HCT116 (cell line): Measurements from ENCODE around the gene TACR2. TPM values are rescaled to one million over a fixed set of nuclear protein-coding genes. Genes with fewer than 3 reads are reported as not detected.

Experiments used
- ATAC-seq: fragments of 200-7000 bp; cut with Tn5 transposase; 2 replicates; pipeline ENCODE4 v1.9.1; 2020; ENCODE audit warnings: mild to moderate bottlenecking, moderate library complexity
- BruUV-seq: library from RNA; stranded (reverse); fragments of 400-500 nt; replicated peaks from 2 replicates; lab custom pipeline; 2021; lab: Mats Ljungman, UMichigan
- CTCF ChIA-PET: fragments of 300-600 bp; sonication (Branson Sonifier 250); formaldehyde crosslinking; loops from one replicate; lab custom pipeline; 2021; ENCODE audit warnings: antibody characterized with exemption; lab: Charles Lee
- POLR2A ChIA-PET: fragments of 300-600, 350-600 bp; sonication (Branson Sonifier 250); formaldehyde crosslinking; loops from one replicate; lab custom pipeline; 2021; ENCODE audit warnings: antibody characterized with exemption; lab: Charles Lee
- RAD21 ChIA-PET, 2 experiments: fragments of 300-600 bp; sonication (Branson Sonifier 250); formaldehyde crosslinking; loops; one replicate each; lab custom pipeline; 2023; ENCODE audit warnings: low total read pairs in 2 of 2; ENCODE audit not compliant: uncharacterized antibody in 2 of 2, unreplicated experiment in 2 of 2, low non-redundant PET in 1 of 2; lab: Charles Lee
- DNase-seq: peaks from one replicate; pipeline ENCODE4 v3.0.0-alpha.2; 2010; ENCODE audit warnings: low read depth, low spot score
- H2AFZ ChIP-seq: fragments of 200-600 bp; shearing (Covaris generic), sonication (generic); 2 replicates; pipeline ENCODE4 v1.6.1; 2017; ENCODE audit warnings: low read depth, mixed run types, mixed read lengths, antibody characterized with exemption, low read length; ENCODE audit not compliant: poor library complexity, severe bottlenecking
- H3K27ac ChIP-seq: 2 replicates; pipeline ENCODE4 v1.5.1; 2012; ENCODE audit warnings: low read depth, low read length
- H3K27me3 ChIP-seq: fragments of 200-600 bp; sonication (generic); 2 replicates; pipeline ENCODE4 v1.6.1; 2016; ENCODE audit warnings: mixed run types, low read length, mixed read lengths; ENCODE audit not compliant: insufficient read depth
- H3K36me3 ChIP-seq, 2 experiments: fragments of 200-500 bp in 1 of 2; fragments of 200-600 bp in 1 of 2; sonication (Bioruptor generic) in 1 of 2; sonication (generic) in 1 of 2; 2 replicates each; pipeline versions ENCODE4 v1.5.1 to v1.6.1; 2014 to 2016; ENCODE audit warnings: low read length in 2 of 2, inconsistent platforms in 1 of 2, mixed read lengths in 1 of 2, mixed run types in 1 of 2; ENCODE audit not compliant: insufficient read depth in 2 of 2, control insufficient read depth in 1 of 2
- H3K4me1 ChIP-seq, 2 experiments: fragments of 200-600 bp in 1 of 2; sonication (generic) in 1 of 2; 2 replicates each; pipeline versions ENCODE4 v1.5.1 to v1.6.1; 2012 to 2017; ENCODE audit warnings: low read length in 2 of 2, inconsistent platforms in 1 of 2, mild to moderate bottlenecking in 1 of 2, mixed read lengths in 1 of 2, mixed run types in 1 of 2, moderate library complexity in 1 of 2; ENCODE audit not compliant: insufficient read depth in 2 of 2, control insufficient read depth in 1 of 2
- H3K4me2 ChIP-seq: fragments of 200-600 bp; sonication (generic); 2 replicates; pipeline ENCODE4 v1.6.1; 2017; ENCODE audit warnings: mixed run types, low read length, mixed read lengths
- H3K4me3 ChIP-seq, 2 experiments: fragments of 200-600 bp in 1 of 2; sonication (generic) in 1 of 2; replicated peaks in 1 of 2; 2 replicates each; pipeline ENCODE4 v1.5.1; 2011 to 2016; ENCODE audit warnings: low read length in 2 of 2, control low read depth in 1 of 2, low read depth in 1 of 2, mild to moderate bottlenecking in 1 of 2, mixed read lengths in 1 of 2, mixed run types in 1 of 2
- H3K79me2 ChIP-seq: fragments of 200-600 bp; sonication (generic); 2 replicates; pipeline ENCODE4 v1.6.1; 2017; ENCODE audit warnings: mild to moderate bottlenecking, mixed run types, low read length, moderate library complexity, mixed read lengths; ENCODE audit not compliant: insufficient read depth
- H3K9ac ChIP-seq: fragments of 200-600 bp; sonication (generic); 2 replicates; pipeline ENCODE4 v1.6.1; 2016; ENCODE audit warnings: low read length, mixed read lengths
- H3K9me2 ChIP-seq: fragments of 200-600 bp; sonication (generic), shearing (Covaris generic); 2 replicates; pipeline ENCODE4 v1.6.1; 2017; ENCODE audit warnings: mixed run types, mild to moderate bottlenecking, moderate library complexity; ENCODE audit not compliant: insufficient read depth
- H3K9me3 ChIP-seq, 2 experiments: fragments of 200-500 bp in 1 of 2; fragments of 200-600 bp in 1 of 2; sonication (Bioruptor generic) in 1 of 2; sonication (generic) in 1 of 2; 2 replicates each; pipeline ENCODE4 v1.6.1; 2014 to 2017; ENCODE audit warnings: low read length in 2 of 2, mixed read lengths in 2 of 2, inconsistent platforms in 1 of 2, low read depth in 1 of 2, mild to moderate bottlenecking in 1 of 2, mixed run types in 1 of 2, moderate library complexity in 1 of 2; ENCODE audit not compliant: control insufficient read depth in 1 of 2, insufficient read depth in 1 of 2
- H4K20me1 ChIP-seq: fragments of 200-600 bp; sonication (generic), shearing (Covaris generic); 2 replicates; pipeline ENCODE4 v1.6.1; 2017; ENCODE audit warnings: mixed run types, mild to moderate bottlenecking, moderate library complexity; ENCODE audit not compliant: insufficient read depth
- CBX3 ChIP-seq: IDR thresholded peaks from 2 replicates; pipeline ENCODE4 v1.6.1; 2012; ENCODE audit warnings: low read depth
- CEBPB ChIP-seq: IDR thresholded peaks from 2 replicates; pipeline ENCODE4 v1.6.1; 2012; ENCODE audit warnings: low read depth
- CTCF ChIP-seq, 3 experiments: fragments of 200-600 bp in 1 of 3; sonication (generic) in 1 of 3; IDR thresholded peaks in 2 of 3; conservative IDR thresholded peaks in 1 of 3; 2 replicates each; pipeline ENCODE4 v1.5.1; 2012 to 2017; ENCODE audit warnings: low read depth in 2 of 3, low read length in 2 of 3, antibody characterized with exemption in 1 of 3, borderline replicate concordance in 1 of 3, control low read depth in 1 of 3, mild to moderate bottlenecking in 1 of 3, mixed read lengths in 1 of 3, mixed run types in 1 of 3, moderate library complexity in 1 of 3; ENCODE audit not compliant: insufficient read depth in 1 of 3
- ELF1 ChIP-seq: IDR thresholded peaks from 2 replicates; pipeline ENCODE4 v1.6.1; 2012; ENCODE audit warnings: low read depth, borderline replicate concordance
- EZH2 ChIP-seq: fragments of 200-600 bp; sonication (generic); IDR thresholded peaks from 2 replicates; pipeline ENCODE4 v1.6.1; 2017; ENCODE audit warnings: antibody characterized with exemption, mixed run types
- FOSL1 ChIP-seq: IDR thresholded peaks from 2 replicates; pipeline ENCODE4 v1.6.1; 2012; ENCODE audit warnings: low read depth
- JUND ChIP-seq: IDR thresholded peaks from 2 replicates; pipeline ENCODE4 v1.6.1; 2012
- POLR2A ChIP-seq: IDR thresholded peaks from 2 replicates; pipeline ENCODE4 v1.7.0; 2011; ENCODE audit warnings: borderline replicate concordance; ENCODE audit not compliant: insufficient read depth, insufficient read length; ENCODE audit errors: extremely low read depth
- RAD21 ChIP-seq: IDR thresholded peaks from 2 replicates; pipeline ENCODE4 v1.6.1; 2012; ENCODE audit warnings: low read depth, mild to moderate bottlenecking
- REST ChIP-seq: IDR thresholded peaks from 2 replicates; pipeline ENCODE4 v1.6.1; 2012; ENCODE audit warnings: low read depth
- SIN3A ChIP-seq: IDR thresholded peaks from 2 replicates; pipeline ENCODE4 v1.6.1; 2012; ENCODE audit warnings: low read depth
- SP1 ChIP-seq: IDR thresholded peaks from 2 replicates; pipeline ENCODE4 v1.6.1; 2012; ENCODE audit warnings: low read depth
- SRF ChIP-seq: IDR thresholded peaks from 2 replicates; pipeline ENCODE4 v1.6.1; 2012; ENCODE audit warnings: low read depth
- YY1 ChIP-seq: IDR thresholded peaks from 2 replicates; pipeline ENCODE4 v1.6.1; 2011; ENCODE audit warnings: low read length, low read depth, moderate library complexity, mild to moderate bottlenecking; ENCODE audit not compliant: insufficient replicate concordance; ENCODE audit errors: extremely low read depth
- ZFX ChIP-seq: fragments of 450-650 bp; IDR thresholded peaks from 2 replicates; pipeline ENCODE4 v1.6.1; 2017
- intact Hi-C: fragments of 100-400 bp; cut with micrococcal nuclease; formaldehyde crosslinking; loops from 2 replicates; pipeline ENCODE4 v1.10.0; 2022
- total RNA-seq: library from RNA; stranded (reverse); gene quantifications from one replicate; pipeline ENCODE4 v1.2.1, GENCODE V29; 2021; ENCODE audit not compliant: unreplicated experiment

Gene TACR2
- total RNA-seq, 1 experiment from 2014 or later: not detected

DNA sequence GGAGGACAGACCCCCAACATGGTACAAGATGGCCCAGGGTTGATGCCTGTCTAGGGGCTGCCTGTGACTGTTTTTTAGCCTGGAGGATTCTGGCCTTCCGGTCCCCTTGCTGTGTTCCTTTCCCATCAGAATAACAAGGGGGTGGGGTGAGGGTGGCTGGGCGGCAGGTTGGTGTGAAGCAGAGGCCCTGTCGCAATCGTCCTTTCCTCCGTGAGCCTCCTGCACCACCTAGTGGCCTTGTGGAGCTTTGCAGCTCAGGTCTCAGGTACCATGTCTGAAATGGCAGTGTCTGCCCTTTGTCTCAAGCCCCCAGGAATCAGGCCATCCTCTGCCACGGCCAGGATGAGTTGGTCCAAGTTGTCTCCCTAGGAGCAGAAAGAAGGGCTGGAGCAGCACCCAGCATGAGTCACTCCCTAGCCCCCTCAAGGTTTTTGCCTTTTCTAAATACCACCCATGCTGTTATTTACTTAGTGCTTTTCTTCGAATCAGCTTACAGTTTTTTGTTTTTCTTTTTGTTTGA lies 24.2 kb downstream of the TACR2 start (continued):
- peak; percentile 54 for TF ChIP-seq YY1
- peak; percentile 99 for TF ChIP-seq RAD21
- no peak for TF ChIP-seq JUND

DNA sequence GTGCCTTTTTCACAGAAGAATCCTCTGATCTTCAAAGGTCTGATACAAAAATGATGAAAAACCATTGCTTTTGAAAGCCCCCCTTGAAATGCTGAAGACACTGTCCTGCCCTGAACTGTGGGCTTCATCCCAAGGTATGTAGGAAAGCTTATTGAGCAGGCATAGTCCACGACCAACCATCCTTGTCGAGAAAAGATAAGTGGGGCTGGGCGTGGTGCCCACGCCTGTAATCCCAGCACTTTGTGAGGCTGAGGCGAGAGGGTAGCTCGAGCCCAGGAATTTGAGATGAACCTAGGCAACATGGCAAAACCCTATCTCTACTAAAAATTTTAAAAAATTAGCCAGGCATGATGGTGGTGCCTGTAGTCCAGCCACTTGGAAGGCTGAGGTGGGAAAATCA lies 25.6 kb downstream of the TACR2 start:
- no peak overlapping the region for H3K4me2 ChIP-seq
- no peak for TF ChIP-seq CTCF (IDR thresholded peaks at IDR 0.05 in 2 of 3, conservative IDR thresholded peaks at IDR 0.05 in 1 of 3; ENCODE audit: borderline replicate concordance in 1 of 3, insufficient read depth in 1 of 3, low read depth in 2 of 3, low read length in 2 of 3)
- no peak for TF ChIP-seq REST
- TF ChIP-seq SRF: no peak
- TF ChIP-seq JUND: no peak
- TF ChIP-seq CEBPB: no peak
- TF ChIP-seq ELF1: no peak
- no peak for TF ChIP-seq SIN3A
- TF ChIP-seq CBX3: no peak
- TF ChIP-seq FOSL1: no peak
- no peak for TF ChIP-seq EZH2
- no peak for TF ChIP-seq SP1
- TF ChIP-seq ZFX: no peak
- TF ChIP-seq POLR2A: no peak
- no peak for TF ChIP-seq YY1
- no peak overlapping the region for H2AFZ ChIP-seq
- DNase-seq: no peak
- ChIA-PET RAD21 (interaction anchor here in 1 of 2 experiments (0.6 kb wide), 1 partner anchor 386 kb away, joined by 3 read pairs; no protein-coding TSS in a partner anchor), POLR2A (no interaction called here), CTCF (interaction anchor here (1.5 kb wide), 1 partner anchor 13 kb away, joined by 3 read pairs; no protein-coding TSS in a partner anchor)
- no peak overlapping the region for H3K27ac ChIP-seq
- H3K4me1 ChIP-seq: peaks cover 0 to 7% of the 10 kb centered on the region in 2 experiments; a peak in 1 of 4 replicates
- no peak overlapping the region for H3K4me3 ChIP-seq
- no peaks in the 10 kb centered on the region for H3K27me3 ChIP-seq
- no TSS peak for BruUV-seq
- no peaks in the 10 kb centered on the region for H3K9me3 ChIP-seq
- 0 out of 4 replicates have a peak, but pooled peaks cover 3 to 8% of the 10 kb centered on the region in 2 experiments for H3K36me3 ChIP-seq
- H3K9me2 ChIP-seq: no peaks in the 10 kb centered on the region
- no peak for ATAC-seq
- H4K20me1 ChIP-seq: no peaks in the 10 kb centered on the region
- no peak overlapping the region for H3K9ac ChIP-seq
- intact Hi-C loops: loop anchor here (5.0 kb wide), 1 partner anchor 384 kb away; no protein-coding TSS in a partner anchor
- H3K79me2 ChIP-seq: no peaks in the 10 kb centered on the region
